SK-N-SH (cell line): ENCODE results near the gene TUBA8.

Experiments
- SIN3A ChIP-seq: IDR thresholded peaks from 2 replicates; pipeline ENCODE4 v1.6.1; 2012; ENCODE audit warnings: low read depth, mild to moderate bottlenecking, low read length, moderate library complexity, borderline replicate concordance
- TCF12 ChIP-seq: IDR thresholded peaks from 2 replicates; pipeline ENCODE4 v1.4.0; 2012

DNA sequence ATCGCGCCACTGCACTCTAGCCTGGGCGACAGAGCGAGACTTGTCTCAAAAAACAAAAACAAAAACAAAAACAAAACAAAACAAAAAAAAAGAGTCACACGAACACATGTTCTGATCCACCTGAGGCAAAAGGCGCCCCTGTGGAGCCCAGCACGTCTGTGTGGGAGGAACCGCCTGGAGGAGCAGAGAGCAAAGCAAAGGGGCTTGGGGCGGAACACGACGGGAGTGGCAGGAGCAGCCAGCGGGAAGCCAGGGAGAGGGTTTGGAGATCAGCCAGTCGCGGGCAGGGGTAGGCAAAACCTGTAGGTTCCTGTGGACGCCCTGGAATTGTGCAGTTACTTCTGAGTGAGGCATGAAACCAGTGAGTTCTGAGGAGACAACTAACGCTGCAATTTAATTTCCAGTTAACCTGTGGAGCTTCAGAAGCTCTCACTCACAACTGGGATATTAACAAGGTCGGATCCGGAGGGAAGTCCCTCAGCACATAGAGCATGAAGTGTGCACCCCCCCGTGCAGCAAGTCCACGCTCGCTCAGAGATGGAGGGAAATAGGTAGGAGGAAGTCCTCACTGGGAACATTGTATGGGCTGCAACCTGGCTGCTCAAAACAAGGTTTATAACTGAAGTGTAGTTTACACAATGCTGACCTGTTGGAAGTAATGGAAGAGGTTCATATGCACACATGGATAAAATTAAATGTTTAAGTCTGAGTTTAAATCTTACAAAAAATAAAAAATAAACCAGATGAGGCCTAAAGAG lies 26.1 kb downstream of the TUBA8 start:
- no peak for TF ChIP-seq TCF12
- no peak for TF ChIP-seq SIN3A
